ENCODE data around the gene SERTM1.

SERTM1 gene

DNA sequence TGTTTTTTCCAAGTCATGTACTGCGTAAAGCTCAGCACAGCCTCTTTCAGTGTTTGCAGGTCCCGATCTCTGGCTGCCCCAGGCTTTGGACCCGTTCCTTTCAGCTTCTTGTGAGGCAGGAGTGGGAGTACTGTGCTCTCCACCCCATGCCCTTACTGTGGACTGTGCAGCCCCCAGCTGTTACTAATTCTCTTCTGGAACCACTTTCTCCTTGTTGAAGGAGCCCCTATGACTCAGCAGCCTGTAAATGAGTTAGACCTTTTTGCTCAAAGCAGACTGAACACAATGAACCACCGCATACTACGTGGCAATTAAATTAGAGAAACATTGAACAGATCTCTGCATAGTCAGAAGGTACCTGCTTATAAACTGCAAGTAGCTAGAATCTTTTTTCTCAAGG lies 39.0 kb downstream of the SERTM1 start:
- DNase-seq, result no peak

DNA sequence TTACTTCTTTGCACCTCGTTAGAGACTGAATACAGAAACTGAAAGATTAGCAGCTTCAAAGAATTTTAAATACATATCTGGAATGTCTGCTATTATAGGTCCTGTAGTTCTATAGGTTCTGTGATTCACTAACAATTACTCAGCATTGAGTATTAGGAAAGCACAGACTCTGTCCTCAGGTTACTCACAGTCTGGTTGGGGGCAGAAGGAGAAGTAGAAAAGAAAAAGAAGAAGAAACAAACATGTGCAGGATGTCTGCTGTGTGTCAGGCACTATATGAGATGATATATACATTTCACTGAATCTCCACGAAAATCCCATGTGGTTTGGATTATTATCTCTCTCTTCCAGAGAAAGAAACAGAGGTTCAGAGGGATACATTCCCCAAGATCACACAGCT lies 40.1 kb downstream of the SERTM1 start:
- no peak for DNase-seq

DNA sequence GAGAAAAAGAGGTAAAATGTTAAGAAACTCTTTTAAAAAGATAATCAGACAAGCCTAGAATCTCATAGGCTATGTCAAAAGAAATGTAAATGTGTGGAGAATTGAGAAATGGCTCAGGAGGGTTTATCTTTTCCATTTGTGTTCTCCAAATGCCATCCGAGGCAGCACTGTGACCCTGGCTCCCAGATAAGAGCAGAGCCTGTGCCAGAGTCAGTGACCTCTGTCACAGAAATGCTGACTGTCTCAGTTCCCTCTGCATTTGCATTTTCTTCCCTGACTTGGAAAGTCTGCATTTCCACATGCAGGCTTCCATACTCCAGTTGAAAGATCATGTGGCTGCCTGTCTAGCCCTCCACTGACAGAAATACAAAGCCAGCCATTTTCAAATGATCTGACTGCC lies 42.0 kb downstream of the SERTM1 start:
- DNase-seq, result no peak

DNA sequence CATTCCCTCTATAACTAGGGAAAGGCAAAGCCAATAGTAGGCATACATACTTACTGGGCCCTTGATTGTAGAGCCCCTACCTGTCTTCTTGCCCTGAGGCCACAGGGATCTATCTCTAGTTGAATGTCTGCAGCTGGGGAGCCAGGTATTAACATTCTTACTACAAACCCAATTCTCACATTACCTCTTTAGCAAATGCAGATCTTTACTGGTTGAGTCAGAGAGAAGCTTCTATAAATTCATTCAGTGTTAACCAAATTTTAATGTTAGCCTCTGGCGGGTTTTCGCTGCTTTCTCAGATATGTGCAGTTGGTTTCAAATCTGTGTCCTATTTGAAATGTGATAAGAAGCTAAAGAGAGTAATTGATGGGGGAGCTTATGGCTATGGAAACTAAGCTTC lies 43.2 kb downstream of the SERTM1 start:
- DNase-seq, result no peak

GRCh38 chr13:36717966-36718545 lies 44.2 kb downstream of the SERTM1 start:
- DNase-seq, result no peak

DNA sequence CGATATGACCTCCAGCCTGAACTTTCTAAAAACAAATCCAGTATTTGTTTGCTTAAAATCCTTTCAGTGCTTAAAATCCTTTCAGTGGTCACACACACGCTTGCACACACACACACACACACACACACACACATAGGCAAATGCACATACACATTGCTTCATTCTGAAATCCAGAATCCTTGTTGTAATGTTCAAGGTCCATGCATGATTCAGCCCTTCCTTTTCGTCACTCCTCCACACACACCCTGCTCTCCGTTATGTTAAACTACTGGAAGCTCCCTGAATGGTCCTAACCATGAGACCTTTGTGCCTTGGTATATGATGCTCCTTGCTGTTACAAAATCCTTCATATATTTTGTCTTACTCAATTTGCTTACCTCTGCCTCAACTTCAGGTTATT lies 44.9 kb downstream of the SERTM1 start:
- DNase-seq, result no peak

DNA sequence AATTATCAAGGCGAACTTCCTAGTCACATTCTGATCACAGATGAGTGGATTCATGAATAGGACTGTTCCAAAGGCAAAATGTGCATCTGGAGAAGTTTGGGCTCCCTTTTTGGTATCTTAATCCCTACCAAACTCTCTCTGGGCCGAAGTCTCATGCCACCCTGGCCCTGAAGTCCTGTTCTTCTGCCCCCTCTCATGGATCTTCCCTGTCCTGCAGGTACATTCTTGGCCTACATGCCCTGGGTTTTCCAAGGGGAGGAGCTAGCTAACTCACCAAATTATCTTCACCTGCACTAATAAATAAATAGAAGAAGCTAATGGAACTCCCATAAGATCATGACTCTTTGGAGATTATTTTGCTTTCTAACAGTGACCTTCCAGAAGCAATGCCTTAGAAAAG lies 50.3 kb downstream of the SERTM1 start:
- no peak for DNase-seq

DNA sequence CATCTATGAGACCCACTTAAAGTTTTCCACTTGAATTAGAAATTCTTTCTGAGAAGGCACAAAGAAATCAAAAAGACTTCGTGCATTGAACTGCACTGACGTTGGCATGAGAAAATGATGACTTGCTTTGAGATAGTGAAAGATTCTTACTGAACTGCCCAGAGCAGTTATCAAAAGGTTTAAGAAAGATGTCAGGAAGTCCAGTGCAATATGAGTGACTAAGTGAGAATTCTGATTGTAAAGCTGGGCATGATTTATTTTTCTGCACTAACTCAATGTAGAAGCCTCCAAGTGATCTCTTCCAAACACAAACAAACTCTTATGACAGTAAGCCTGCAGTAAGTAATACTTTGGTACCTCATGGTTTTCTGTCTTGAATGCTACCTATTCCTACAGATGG lies 52.1 kb downstream of the SERTM1 start:
- no peak for DNase-seq

GRCh38 chr13:36728006-36728405 lies 54.2 kb downstream of the SERTM1 start:
- DNase-seq, result no peak

DNA sequence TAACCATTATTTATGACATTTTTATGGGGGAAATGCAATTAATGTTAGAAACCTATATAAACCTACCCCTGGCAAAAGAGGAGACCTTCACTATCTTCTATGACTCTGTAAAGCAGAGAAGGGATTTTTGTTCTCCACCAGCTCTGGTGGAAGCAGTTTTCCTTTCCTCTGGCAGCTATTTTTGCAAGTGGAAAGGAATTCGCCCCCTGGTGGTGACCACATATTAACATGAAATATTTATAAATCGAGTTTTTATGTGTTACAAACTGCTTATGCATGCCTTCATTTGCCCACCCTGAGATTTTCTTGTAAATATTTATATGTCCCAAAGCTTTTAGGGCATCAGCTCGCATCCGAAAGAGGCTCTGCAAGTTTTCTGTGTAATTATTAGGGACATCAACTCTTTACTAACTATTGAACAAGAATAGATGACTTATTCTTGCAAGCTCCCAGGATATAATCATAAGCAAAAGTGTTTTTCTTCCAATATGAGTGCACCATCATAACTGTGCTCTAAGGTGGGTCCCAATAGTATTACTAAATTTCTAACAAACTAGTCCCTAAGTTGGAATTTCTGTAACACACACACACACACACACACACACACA lies 62.4 kb downstream of the SERTM1 start:
- DNase-seq, result peak; percentile 7 to 18

DNA sequence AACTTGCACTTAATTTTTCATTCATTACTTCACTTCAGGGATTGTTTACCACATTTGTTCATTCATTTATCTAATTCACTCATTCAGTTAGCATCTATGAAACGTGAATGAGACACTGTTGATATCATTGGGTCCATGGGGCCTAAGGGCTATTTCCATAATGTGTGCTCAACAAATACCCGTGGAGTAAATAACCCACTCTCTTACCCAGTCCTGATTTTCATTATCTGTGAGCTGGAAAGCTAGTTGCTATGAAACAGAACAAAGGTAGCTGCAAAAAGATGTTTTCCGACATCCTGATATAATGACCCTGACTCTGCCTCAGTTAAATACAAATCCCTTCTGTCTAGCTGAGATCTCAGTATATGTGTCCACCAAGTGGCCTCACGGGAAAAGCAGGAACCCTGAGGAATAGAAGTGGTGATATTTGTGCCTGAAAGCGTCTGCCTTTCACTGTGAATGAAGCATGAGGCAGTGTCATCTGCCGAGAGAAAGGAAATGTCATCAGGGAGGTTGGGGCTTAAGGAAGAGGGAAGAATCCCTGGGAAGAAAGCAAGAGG lies 63.8 kb downstream of the SERTM1 start:
- no peak for DNase-seq

DNA sequence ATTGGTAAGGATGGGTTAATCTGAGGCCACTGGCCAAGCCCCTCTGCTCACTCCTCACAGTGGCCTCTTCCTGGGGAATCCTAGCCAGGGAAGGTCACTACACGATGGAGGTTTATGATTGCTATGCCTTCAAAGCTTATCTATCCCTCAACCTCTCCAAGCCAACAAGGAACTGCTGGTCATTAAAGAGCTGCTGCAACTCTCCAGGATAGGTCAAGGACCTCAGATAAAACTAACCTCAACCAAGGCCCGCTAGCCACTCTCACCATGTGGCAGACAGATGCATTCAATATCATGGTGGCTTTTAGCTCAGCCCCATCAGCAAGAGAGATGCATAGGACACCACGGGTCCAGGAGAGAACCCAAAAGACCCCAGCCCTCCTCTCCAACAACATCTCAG lies 71.6 kb downstream of the SERTM1 start:
- DNase-seq, result no peak

DNA sequence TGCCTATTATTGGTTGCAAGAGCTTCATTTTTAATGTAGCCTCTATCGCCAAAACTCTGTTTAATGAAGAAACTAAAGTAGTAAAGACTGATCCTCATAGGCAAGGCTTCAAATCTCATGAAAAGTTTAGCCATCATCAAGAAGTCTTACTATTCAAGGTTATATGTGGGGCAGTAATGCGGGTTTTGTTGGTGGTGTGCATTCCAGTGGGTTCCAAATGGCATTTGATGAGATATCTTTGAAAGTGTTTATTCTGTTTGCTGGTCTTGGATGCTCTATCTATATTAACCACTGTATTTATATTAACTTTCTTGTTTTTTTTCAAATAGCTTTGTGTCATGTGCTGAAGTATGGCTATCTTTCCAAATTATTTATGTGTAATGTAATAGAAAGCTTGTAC lies 72.2 kb downstream of the SERTM1 start:
- no peak for DNase-seq
